ENCODE results near the gene ACAA1. TPM values are rescaled to one million over a fixed set of nuclear protein-coding genes. Genes with fewer than 3 reads are reported as not detected.

The ACAA1 gene
- total RNA-seq, 2 donors from 2014 or later = 40.1 to 43.7 TPM

- Histone ChIP-seq H3K9me3 (ENCODE audit: control insufficient read depth, low read length) (peaks cover 16% of the 10 kb centered on the region), H3K36me3 (ENCODE audit: control insufficient read depth, insufficient read depth, low read length) (no peaks in the 10 kb centered on the region), H3K4me3 (ENCODE audit: low read length) (no peak overlapping the region), H3K4me1 (ENCODE audit: control insufficient read depth, insufficient read depth, low read length) (no peaks in the 10 kb centered on the region), H3K9ac (ENCODE audit: extremely low read depth, low read length, poor library complexity, severe bottlenecking) (no peak overlapping the region), H3K27ac (ENCODE audit: low read depth, low read length) (no peak overlapping the region), H3K27me3 (ENCODE audit: control insufficient read depth, insufficient read depth, low read length, poor library complexity, severe bottlenecking) (no peaks in the 10 kb centered on the region)
- peaks cover 6% of the 10 kb centered on the region for H3K9me3 Mint-ChIP-seq
- H3K27me3 Mint-ChIP-seq (ENCODE audit: insufficient read depth) = peaks cover 4% of the 10 kb centered on the region
- no peak for DNase-seq
- TF ChIP-seq, protein P1, sequence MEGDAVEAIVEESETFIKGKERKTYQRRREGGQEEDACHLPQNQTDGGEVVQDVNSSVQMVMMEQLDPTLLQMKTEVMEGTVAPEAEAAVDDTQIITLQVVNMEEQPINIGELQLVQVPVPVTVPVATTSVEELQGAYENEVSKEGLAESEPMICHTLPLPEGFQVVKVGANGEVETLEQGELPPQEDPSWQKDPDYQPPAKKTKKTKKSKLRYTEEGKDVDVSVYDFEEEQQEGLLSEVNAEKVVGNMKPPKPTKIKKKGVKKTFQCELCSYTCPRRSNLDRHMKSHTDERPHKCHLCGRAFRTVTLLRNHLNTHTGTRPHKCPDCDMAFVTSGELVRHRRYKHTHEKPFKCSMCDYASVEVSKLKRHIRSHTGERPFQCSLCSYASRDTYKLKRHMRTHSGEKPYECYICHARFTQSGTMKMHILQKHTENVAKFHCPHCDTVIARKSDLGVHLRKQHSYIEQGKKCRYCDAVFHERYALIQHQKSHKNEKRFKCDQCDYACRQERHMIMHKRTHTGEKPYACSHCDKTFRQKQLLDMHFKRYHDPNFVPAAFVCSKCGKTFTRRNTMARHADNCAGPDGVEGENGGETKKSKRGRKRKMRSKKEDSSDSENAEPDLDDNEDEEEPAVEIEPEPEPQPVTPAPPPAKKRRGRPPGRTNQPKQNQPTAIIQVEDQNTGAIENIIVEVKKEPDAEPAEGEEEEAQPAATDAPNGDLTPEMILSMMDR (conservative IDR thresholded peaks at IDR 0.05) = no peak
- no peaks in the 10 kb centered on the region for H3K4me1 Mint-ChIP-seq
- no peaks in the 10 kb centered on the region for H3K36me3 Mint-ChIP-seq (ENCODE audit: low read depth)
- 93 to 95% methylated on average over 5 of the region's 5 CpGs for WGBS, 2 experiments (ENCODE audit: insufficient coverage in 1 of 2, insufficient read length in 1 of 2)
- no peak overlapping the region for H3K4me3 Mint-ChIP-seq
- no peak overlapping the region for H3K27ac Mint-ChIP-seq
Observed at GRCh38 chr3:38148311-38148882, 11.5 kb upstream of the ACAA1 start.

DNA sequence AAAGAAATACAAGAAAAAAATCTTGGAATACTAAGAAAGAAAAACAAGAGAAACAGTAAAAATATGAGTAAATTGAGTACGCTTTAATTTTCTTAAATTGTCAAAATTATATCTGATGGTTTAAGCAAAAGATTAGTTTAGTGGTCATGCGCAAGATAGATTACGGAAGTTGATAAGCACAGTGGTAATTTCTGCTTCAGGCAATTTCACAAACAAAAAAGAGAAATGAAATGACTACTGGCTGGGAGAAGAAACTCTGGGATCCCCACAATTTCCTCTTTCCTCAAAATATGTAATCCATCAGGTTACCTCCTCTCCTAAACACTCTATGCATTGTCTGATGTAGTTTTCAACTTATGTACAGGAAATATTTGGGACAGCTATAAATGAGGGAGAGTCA, 10.5 kb upstream of the ACAA1 start:
- no peak overlapping the region for H3K27ac Mint-ChIP-seq
- Histone ChIP-seq H3K27me3 (ENCODE audit: control insufficient read depth, insufficient read depth, low read length, poor library complexity, severe bottlenecking) (no peaks in the 10 kb centered on the region), H3K4me3 (ENCODE audit: low read length) (no peak overlapping the region), H3K9ac (ENCODE audit: extremely low read depth, low read length, poor library complexity, severe bottlenecking) (no peak overlapping the region), H3K4me1 (ENCODE audit: control insufficient read depth, insufficient read depth, low read length) (no peaks in the 10 kb centered on the region), H3K9me3 (ENCODE audit: control insufficient read depth, low read length) (peaks cover 16% of the 10 kb centered on the region), H3K27ac (ENCODE audit: low read depth, low read length) (no peak overlapping the region), H3K36me3 (ENCODE audit: control insufficient read depth, insufficient read depth, low read length) (no peaks in the 10 kb centered on the region)
- no peaks in the 10 kb centered on the region for H3K4me1 Mint-ChIP-seq
- peaks cover 4% of the 10 kb centered on the region for H3K27me3 Mint-ChIP-seq (ENCODE audit: insufficient read depth)
- no peak for DNase-seq
- 93 to 100% methylated on average over 3 of the region's 3 CpGs for WGBS, 2 experiments (ENCODE audit: insufficient coverage in 1 of 2, insufficient read length in 1 of 2)
- no peak overlapping the region for H3K4me3 Mint-ChIP-seq
- peaks cover 6% of the 10 kb centered on the region for H3K9me3 Mint-ChIP-seq
- H3K36me3 Mint-ChIP-seq (ENCODE audit: low read depth) = no peaks in the 10 kb centered on the region
- TF ChIP-seq, protein P1 (conservative IDR thresholded peaks at IDR 0.05) = no peak

- TF ChIP-seq, protein P1 (conservative IDR thresholded peaks at IDR 0.05) = no peak
- H3K4me3 Mint-ChIP-seq = no peak overlapping the region
Observed at GRCh38 chr3:38146504-38146903, 9.6 kb upstream of the ACAA1 start.

More at GRCh38 chr3:38146504-38146903, 9.6 kb upstream of the ACAA1 start:
- H3K36me3 ChIP-seq (ENCODE audit: control insufficient read depth, insufficient read depth, low read length) = peaks cover under 1% of the 10 kb centered on the region
- H3K9me3 Mint-ChIP-seq = peaks cover 6% of the 10 kb centered on the region
- no peak overlapping the region for H3K27ac ChIP-seq (ENCODE audit: low read depth, low read length)
- H3K27ac Mint-ChIP-seq = no peak overlapping the region
- no peak overlapping the region for H3K4me3 ChIP-seq (ENCODE audit: low read length)
- no peaks in the 10 kb centered on the region for H3K4me1 ChIP-seq (ENCODE audit: control insufficient read depth, insufficient read depth, low read length)
- DNase-seq = no peak
- no peaks in the 10 kb centered on the region for H3K27me3 ChIP-seq (ENCODE audit: control insufficient read depth, insufficient read depth, low read length, poor library complexity, severe bottlenecking)
- peaks cover 4% of the 10 kb centered on the region for H3K27me3 Mint-ChIP-seq (ENCODE audit: insufficient read depth)
- H3K4me1 Mint-ChIP-seq = no peaks in the 10 kb centered on the region
- peaks cover 6% of the 10 kb centered on the region for H3K36me3 Mint-ChIP-seq (ENCODE audit: low read depth)
- 91 to 100% methylated on average over 1 to 2 of the region's 2 CpGs for WGBS, 2 experiments (ENCODE audit: insufficient coverage in 1 of 2, insufficient read length in 1 of 2)
- H3K9me3 ChIP-seq (ENCODE audit: control insufficient read depth, low read length) = peaks cover 16% of the 10 kb centered on the region
- no peak overlapping the region for H3K9ac ChIP-seq (ENCODE audit: extremely low read depth, low read length, poor library complexity, severe bottlenecking)
